HepG2 (cell line): Measurements from ENCODE around the gene SLC4A11. TPM values are rescaled to one million over a fixed set of nuclear protein-coding genes. Genes with fewer than 3 reads are reported as not detected.
A peak's percentile ranks its signal among the peaks of the same experiment; 100 is the strongest.

Experiments used
- AGO1 ChIP-seq: fragments of 200-400 bp; formaldehyde crosslinking; IDR thresholded peaks from 2 replicates; pipeline ENCODE4 v1.6.1; 2017; ENCODE audit warnings: mild to moderate bottlenecking, low read depth, low read length, moderate library complexity; ENCODE audit not compliant: poor library complexity, severe bottlenecking
- ATM ChIP-seq: fragments of 450-650 bp; IDR thresholded peaks from 2 replicates; pipeline ENCODE4 v1.7.1; 2017; ENCODE audit warnings: mild to moderate bottlenecking, borderline replicate concordance
- CCDC6 ChIP-seq: sonication (generic); formaldehyde crosslinking; IDR thresholded peaks from 2 replicates; pipeline ENCODE4 v1.8.1; 2022; ENCODE audit warnings: mild to moderate bottlenecking, missing genetic modification reagents, moderate library complexity
- FOSL2 ChIP-seq: sonication (generic); formaldehyde crosslinking; IDR thresholded peaks from 2 replicates; pipeline ENCODE4 v1.4.0; 2020; ENCODE audit warnings: missing genetic modification reagents
- KLF9 ChIP-seq: IDR thresholded peaks from 2 replicates; pipeline ENCODE4 v1.6.1; 2016; ENCODE audit warnings: low read depth
- KMT2B ChIP-seq: IDR thresholded peaks from 2 replicates; pipeline ENCODE4 v1.6.1; 2016; ENCODE audit warnings: missing genetic modification reagents, missing compliant biosample characterization
- MBD4 ChIP-seq: IDR thresholded peaks from 2 replicates; pipeline ENCODE4 v1.6.1; 2012; ENCODE audit warnings: low read length, inconsistent platforms, borderline replicate concordance
- MED8 ChIP-seq: sonication (generic); formaldehyde crosslinking; IDR thresholded peaks from 2 replicates; pipeline ENCODE4 v1.8.1; 2023; ENCODE audit warnings: mild to moderate bottlenecking, missing genetic modification reagents; ENCODE audit not compliant: insufficient replicate concordance
- MLX ChIP-seq: IDR thresholded peaks from 2 replicates; pipeline ENCODE4 v1.6.1; 2016
- MXD4 ChIP-seq: IDR thresholded peaks from 2 replicates; pipeline ENCODE4 v1.6.1; 2016; ENCODE audit warnings: mild to moderate bottlenecking, missing biosample characterization, missing genetic modification reagents
- NCOA1 ChIP-seq: sonication (generic); formaldehyde crosslinking; IDR thresholded peaks from 2 replicates; pipeline ENCODE4 v1.9.0; 2021; ENCODE audit warnings: missing genetic modification reagents
- NCOA5 ChIP-seq: sonication (generic); formaldehyde crosslinking; IDR thresholded peaks from 2 replicates; pipeline ENCODE4 v1.4.0; 2020; ENCODE audit warnings: missing genetic modification reagents
- POLR2G ChIP-seq: fragments of 200-400 bp; formaldehyde crosslinking; IDR thresholded peaks from 2 replicates; pipeline ENCODE4 v1.6.1; 2018; ENCODE audit warnings: mild to moderate bottlenecking, low read depth, low read length, moderate library complexity
- SIN3A ChIP-seq: IDR thresholded peaks from 2 replicates; pipeline ENCODE4 v1.6.1; 2011; ENCODE audit warnings: low read depth, mild to moderate bottlenecking, control low read depth, low read length, borderline replicate concordance
- SMAD3 ChIP-seq: sonication (generic); formaldehyde crosslinking; IDR thresholded peaks from 2 replicates; pipeline ENCODE4 v1.4.0; 2020; ENCODE audit warnings: missing genetic modification reagents
- SNAPC2 ChIP-seq: sonication (generic); formaldehyde crosslinking; IDR thresholded peaks from 2 replicates; pipeline ENCODE4 v1.8.1; 2022; ENCODE audit warnings: mild to moderate bottlenecking, missing genetic modification reagents
- SOX5 ChIP-seq: IDR thresholded peaks from 2 replicates; pipeline ENCODE4 v1.6.1; 2016; ENCODE audit warnings: borderline replicate concordance
- SRSF9 ChIP-seq: fragments of 200-400 bp; formaldehyde crosslinking; IDR thresholded peaks from 2 replicates; pipeline ENCODE4 v1.6.1; 2018; ENCODE audit warnings: borderline replicate concordance, mild to moderate bottlenecking, low read depth, low read length; ENCODE audit not compliant: insufficient read depth, poor library complexity, severe bottlenecking
- TAF15 ChIP-seq: fragments of 200-400 bp; formaldehyde crosslinking; IDR thresholded peaks from one replicate; pipeline ENCODE4 v1.6.1; 2018; ENCODE audit warnings: mild to moderate bottlenecking, low read depth, low read length; ENCODE audit not compliant: poor library complexity, severe bottlenecking
- TBX2 ChIP-seq: sonication (generic); formaldehyde crosslinking; IDR thresholded peaks from 2 replicates; pipeline ENCODE4 v1.5.0; 2020; ENCODE audit warnings: missing genetic modification reagents, mild to moderate bottlenecking, borderline replicate concordance
- ZBTB10 ChIP-seq: sonication (generic); formaldehyde crosslinking; IDR thresholded peaks from 2 replicates; pipeline ENCODE4 v1.4.0; 2020; ENCODE audit warnings: missing genetic modification reagents, borderline replicate concordance
- ZNF121 ChIP-seq: sonication (generic); formaldehyde crosslinking; IDR thresholded peaks from 2 replicates; pipeline ENCODE4 v1.5.0; 2020; ENCODE audit warnings: mild to moderate bottlenecking, missing genetic modification reagents
- ZNF232 ChIP-seq: sonication (generic); formaldehyde crosslinking; IDR thresholded peaks from 2 replicates; pipeline ENCODE4 v1.4.0; 2020; ENCODE audit warnings: missing genetic modification reagents, borderline replicate concordance
- ZNF24 ChIP-seq: fragments of 450-650 bp; IDR thresholded peaks from 2 replicates; pipeline ENCODE4 v1.6.1; 2017; ENCODE audit warnings: antibody characterized with exemption, mild to moderate bottlenecking
- ZNF362 ChIP-seq: sonication (generic); formaldehyde crosslinking; IDR thresholded peaks from 2 replicates; pipeline ENCODE4 v1.4.0; 2020; ENCODE audit warnings: missing genetic modification reagents, mild to moderate bottlenecking, borderline replicate concordance
- ZNF446 ChIP-seq: sonication (generic); formaldehyde crosslinking; IDR thresholded peaks from 2 replicates; pipeline ENCODE4 v1.5.0; 2020; ENCODE audit warnings: mild to moderate bottlenecking, missing genetic modification reagents
- ZNF605 ChIP-seq: sonication (generic); formaldehyde crosslinking; IDR thresholded peaks from 2 replicates; pipeline ENCODE4 v1.8.0; 2022; ENCODE audit warnings: mild to moderate bottlenecking, missing genetic modification reagents
- ZNF747 ChIP-seq: sonication (generic); formaldehyde crosslinking; IDR thresholded peaks from 2 replicates; pipeline ENCODE4 v1.8.1; 2023; ENCODE audit warnings: missing genetic modification reagents, mild to moderate bottlenecking, borderline replicate concordance
- polyA plus RNA-seq, 8 experiments: library from polyadenylated mRNA; depleted of rRNA in 3 of 8; stranded (reverse) in 7 of 8; unstranded in 1 of 8; fragments of >200 nt; fragmentation: Illumina TruSeq in 4 of 8; extraction: Trizol in 4 of 8; gene quantifications; 2 replicates each; pipeline versions ENCODE4 v1.2.1 to v1.2.3, GENCODE V29; 2011 to 2016; ENCODE audit warnings: low read depth in 4 of 8, missing spikeins in 1 of 8, mixed read lengths in 1 of 8; ENCODE audit not compliant: insufficient read depth in 1 of 8
- total RNA-seq, 5 experiments: library from RNA; depleted of rRNA; stranded (reverse); fragments of >200 nt; fragmentation: Illumina TruSeq; extraction: Trizol; gene quantifications; 2 replicates each; pipeline ENCODE4 v1.2.3, GENCODE V29; 2016; ENCODE audit warnings: low read depth in 1 of 5

Gene SLC4A11
- total and polyA plus RNA-seq, 2 of the 13 experiments (the other 11 are each of a cell fraction or from before 2014, with no cell fraction given), result 3.9 to 27.0 TPM

GRCh38 chr20:3224681-3225421 lies 14.1 kb downstream of the SLC4A11 start (continued):
- TF ChIP-seq TBX2 (CRISPR knock-in tag) (peak; percentile 89), KLF9 (CRISPR knock-in tag) (peak; percentile 68), SRSF9 (no peak), ZNF362 (CRISPR knock-in tag) (peak; percentile 99), ATM (no peak), ZBTB10 (CRISPR knock-in tag) (no peak), ZNF232 (CRISPR knock-in tag) (peak; percentile 9; the same call in 1 of the 2 replicates), ZNF24 (no peak), SNAPC2 (CRISPR knock-in tag) (0 out of 2 replicates have a peak, but pooled peaks have one; percentile 21), FOSL2 (CRISPR knock-in tag) (peak; percentile 81), ZNF121 (CRISPR knock-in tag) (peak; percentile 100), MLX (CRISPR knock-in tag) (peak; percentile 66), NCOA1 (no peak), MED8 (CRISPR knock-in tag) (peak; percentile 72), SIN3A (no peak), MXD4 (no peak; the same call in 1 of the 2 replicates), ZNF446 (no peak), NCOA5 (CRISPR knock-in tag) (no peak), ZNF605 (CRISPR knock-in tag) (0 out of 2 replicates have a peak, but pooled peaks have one; percentile 25), CCDC6 (CRISPR knock-in tag) (peak; percentile 74; the same call in 1 of the 2 replicates), SMAD3 (peak; percentile 77), AGO1 (no peak), MBD4 (no peak), KMT2B (CRISPR knock-in tag) (peak; percentile 53), SOX5 (CRISPR knock-in tag) (peak; percentile 92), TAF15 (no peak), POLR2G (0 out of 2 replicates have a peak, but pooled peaks have one; percentile 6), ZNF747 (CRISPR knock-in tag) (peak; percentile 88)
